ENCODE results near the gene ZNF219.

The ZNF219 gene

DNA sequence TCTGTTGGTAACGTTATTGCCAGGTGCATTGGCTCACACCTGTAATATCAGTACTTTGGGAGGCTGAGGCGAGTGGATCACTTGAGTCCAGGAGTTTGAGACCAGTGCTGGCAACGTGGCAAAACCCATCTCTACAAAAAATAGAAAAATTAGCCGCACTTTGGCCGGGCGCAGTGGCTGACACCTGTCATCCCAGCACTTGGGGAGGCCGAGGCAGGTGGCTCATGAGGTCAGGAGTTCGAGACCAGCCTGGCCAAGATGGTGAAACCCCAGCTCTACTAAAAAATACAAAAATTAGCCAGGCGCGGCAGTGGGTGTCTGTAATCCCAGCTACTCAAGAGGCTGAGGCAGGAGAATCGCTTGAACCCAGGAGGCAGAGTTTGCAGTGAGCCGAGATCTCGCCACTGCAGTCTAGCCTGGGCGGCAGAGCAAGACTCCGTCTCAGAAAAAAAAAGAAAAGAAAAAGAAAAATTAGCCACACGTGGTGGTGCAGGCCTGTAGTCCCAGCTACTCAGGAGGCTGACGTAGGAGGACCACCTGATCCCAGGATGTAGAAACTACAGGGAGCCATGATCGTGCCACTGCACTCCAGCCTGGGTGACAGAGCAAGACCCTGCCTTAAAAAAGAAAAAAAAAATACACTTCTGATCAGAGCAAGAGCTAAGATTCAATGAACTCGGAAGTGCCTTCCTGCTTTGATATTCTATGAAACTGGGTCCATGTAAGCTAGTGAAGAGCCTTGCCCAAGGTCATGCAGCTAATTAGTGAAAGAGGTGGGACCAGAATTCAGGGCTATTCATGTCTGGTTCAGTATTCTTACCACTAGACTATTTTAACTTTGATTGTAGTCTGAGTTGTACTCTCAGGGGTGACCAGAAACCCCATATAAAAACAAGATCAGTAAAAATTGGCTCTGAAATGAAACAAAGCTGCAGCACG is 45.0 kb downstream of the ZNF219 start:
- DNase-seq (ENCODE audit: low read depth) = no peak
- TF ChIP-seq, protein P1, sequence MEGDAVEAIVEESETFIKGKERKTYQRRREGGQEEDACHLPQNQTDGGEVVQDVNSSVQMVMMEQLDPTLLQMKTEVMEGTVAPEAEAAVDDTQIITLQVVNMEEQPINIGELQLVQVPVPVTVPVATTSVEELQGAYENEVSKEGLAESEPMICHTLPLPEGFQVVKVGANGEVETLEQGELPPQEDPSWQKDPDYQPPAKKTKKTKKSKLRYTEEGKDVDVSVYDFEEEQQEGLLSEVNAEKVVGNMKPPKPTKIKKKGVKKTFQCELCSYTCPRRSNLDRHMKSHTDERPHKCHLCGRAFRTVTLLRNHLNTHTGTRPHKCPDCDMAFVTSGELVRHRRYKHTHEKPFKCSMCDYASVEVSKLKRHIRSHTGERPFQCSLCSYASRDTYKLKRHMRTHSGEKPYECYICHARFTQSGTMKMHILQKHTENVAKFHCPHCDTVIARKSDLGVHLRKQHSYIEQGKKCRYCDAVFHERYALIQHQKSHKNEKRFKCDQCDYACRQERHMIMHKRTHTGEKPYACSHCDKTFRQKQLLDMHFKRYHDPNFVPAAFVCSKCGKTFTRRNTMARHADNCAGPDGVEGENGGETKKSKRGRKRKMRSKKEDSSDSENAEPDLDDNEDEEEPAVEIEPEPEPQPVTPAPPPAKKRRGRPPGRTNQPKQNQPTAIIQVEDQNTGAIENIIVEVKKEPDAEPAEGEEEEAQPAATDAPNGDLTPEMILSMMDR (IDR thresholded peaks at IDR 0.05; ENCODE audit: low read depth, low read length, missing control alignments) = no peak
- no peak overlapping the region for H3K4me3 ChIP-seq (ENCODE audit: low read depth, low read length)

DNA sequence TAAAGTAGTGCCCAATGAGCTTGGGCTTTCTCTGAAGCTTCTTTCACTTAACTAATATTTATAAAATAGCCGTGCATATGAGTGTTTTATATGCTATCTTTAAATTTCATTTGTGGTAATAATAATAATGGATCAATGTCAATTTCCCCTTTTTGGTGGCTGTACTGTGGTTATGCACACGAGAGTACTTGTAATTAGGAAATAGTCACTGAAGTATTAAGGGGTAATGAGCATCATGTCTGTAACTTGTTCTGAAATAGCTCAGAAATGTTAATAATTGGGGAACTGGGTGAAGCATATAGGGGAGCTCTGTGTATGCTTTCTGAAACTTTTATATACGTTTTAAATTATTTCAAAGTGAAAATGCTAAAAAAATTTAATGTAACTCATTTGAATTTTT is 47.9 kb downstream of the ZNF219 start:
- no peak overlapping the region for H3K4me3 ChIP-seq (ENCODE audit: low read depth, low read length)
- TF ChIP-seq, protein P1 (IDR thresholded peaks at IDR 0.05; ENCODE audit: low read depth, low read length, missing control alignments) = no peak
- no peak for DNase-seq (ENCODE audit: low read depth)

DNA sequence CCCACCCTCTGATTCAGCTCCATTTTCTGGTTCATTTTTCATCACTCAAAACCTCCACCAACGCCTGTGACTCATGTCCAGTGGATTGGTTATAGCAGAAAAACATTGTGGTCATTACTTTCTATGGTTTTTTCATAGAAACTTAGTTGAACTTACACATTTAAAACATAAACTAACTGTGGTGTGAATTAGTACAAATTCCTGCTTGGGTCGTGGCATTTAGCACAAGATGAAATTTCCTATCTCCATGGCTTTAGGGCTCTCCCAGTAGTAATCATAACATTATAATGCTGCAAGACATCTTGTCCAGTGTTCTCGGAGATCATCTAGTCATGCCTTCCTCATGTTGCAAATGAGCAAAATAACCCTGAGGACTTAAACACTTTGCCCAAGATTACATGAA is 49.2 kb downstream of the ZNF219 start:
- H3K4me3 ChIP-seq (ENCODE audit: low read depth, low read length) = no peak overlapping the region
- TF ChIP-seq, protein P1 (IDR thresholded peaks at IDR 0.05; ENCODE audit: low read depth, low read length, missing control alignments) = no peak
- no peak for DNase-seq (ENCODE audit: low read depth)

DNA sequence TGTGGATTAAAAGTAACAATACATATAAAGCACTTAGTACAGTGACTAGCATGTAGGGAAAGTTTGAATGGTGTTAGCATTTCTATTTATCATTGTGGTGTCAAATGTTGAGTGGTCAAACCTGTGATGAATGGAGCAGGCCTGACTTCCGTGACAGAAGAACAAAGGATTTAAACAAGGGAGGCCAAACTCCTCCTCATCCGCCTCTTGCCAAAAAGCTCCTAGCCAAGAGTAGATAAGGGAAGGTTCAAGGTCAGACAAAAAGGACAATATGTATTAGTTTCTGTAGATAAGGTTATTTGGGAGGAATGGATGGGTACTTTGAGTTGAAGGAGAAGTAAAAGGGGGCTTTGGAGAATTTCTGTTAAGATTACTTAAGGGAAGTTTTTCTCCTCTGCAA is 49.8 kb downstream of the ZNF219 start:
- TF ChIP-seq, protein P1 (IDR thresholded peaks at IDR 0.05; ENCODE audit: low read depth, low read length, missing control alignments) = no peak
- H3K4me3 ChIP-seq (ENCODE audit: low read depth, low read length) = no peak overlapping the region

DNA sequence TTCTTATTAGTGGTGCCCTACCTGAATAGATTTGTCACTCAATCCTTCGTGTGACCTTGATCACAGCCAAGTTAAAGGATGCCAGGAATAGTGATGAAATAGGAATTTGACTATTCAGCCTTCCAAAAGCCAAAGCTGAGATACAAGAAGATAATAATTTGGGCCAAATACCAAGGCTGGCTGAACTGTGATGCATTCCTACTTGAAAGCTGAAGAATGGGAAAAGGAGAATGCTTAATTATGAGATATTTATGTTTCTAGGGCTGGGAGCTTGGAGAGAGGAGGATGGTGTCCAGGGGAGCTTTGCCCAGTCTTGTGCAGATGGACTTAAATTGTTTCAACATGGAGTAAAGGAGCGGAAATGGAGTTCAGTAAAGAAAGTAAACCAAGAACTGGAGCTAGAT is 51.1 kb downstream of the ZNF219 start:
- no peak overlapping the region for H3K4me3 ChIP-seq (ENCODE audit: low read depth, low read length)
- DNase-seq (ENCODE audit: low read depth) = no peak
- TF ChIP-seq, protein P1 (IDR thresholded peaks at IDR 0.05; ENCODE audit: low read depth, low read length, missing control alignments) = no peak

More for the DNA sequence above, 49.8 kb downstream of the ZNF219 start:
- no peak for DNase-seq (ENCODE audit: low read depth)

DNA sequence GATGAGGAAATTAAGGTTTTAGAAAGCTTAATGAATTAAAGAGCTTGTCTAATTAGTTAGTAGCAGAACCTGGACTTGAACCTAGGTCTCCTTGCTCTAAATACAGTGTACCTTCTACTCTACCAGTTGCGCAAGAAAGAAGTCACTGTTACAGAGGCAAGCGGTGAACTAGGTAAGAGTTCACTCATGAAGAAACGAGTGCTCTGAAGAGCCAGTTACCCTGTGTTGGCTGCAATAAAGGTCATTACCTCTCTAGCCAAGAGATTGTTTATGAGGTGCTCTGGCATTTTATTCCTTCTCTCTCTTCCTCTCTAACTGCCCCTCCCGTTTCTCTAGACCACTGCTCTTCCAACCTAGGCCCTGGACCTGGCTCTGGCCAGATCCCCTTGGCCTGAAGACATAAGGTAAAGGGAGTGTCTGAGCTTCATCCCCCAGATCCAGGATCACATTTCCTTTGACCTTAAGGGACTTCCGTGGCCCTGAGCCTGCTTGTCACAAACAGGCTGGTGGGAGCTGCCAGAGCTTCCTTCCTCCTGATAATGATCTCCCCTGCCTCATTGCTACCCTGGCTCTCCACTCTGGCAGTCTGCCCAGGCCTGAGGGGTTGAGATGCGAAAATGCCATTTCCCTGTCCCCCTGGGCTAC is 54.4 kb downstream of the ZNF219 start:
- DNase-seq (ENCODE audit: low read depth) = no peak
- TF ChIP-seq, protein P1 (IDR thresholded peaks at IDR 0.05; ENCODE audit: low read depth, low read length, missing control alignments) = no peak
- no peak overlapping the region for H3K4me3 ChIP-seq (ENCODE audit: low read depth, low read length)

All from GM12864 (cell line).